Spinal cord (tissue), 4 donors: ENCODE results near the gene DCUN1D3. TPM values are rescaled to one million over a fixed set of nuclear protein-coding genes. Genes with fewer than 3 reads are reported as not detected.

Experiments used
- polyA plus RNA-seq, 2 donors: library from polyadenylated mRNA; unstranded; fragments of 120-200 nt; gene quantifications; one replicate each; pipeline ENCODE4 v1.2.1, GENCODE V29; 2013; ENCODE audit not compliant: insufficient read length in 2 of 2
- small RNA-seq: library from RNA; depleted of rRNA; stranded (forward); fragments of <200 nt; gene quantifications from one replicate; pipeline ENCODE3, GENCODE V24; 2014; ENCODE audit warnings: low replicate concordance
- total RNA-seq, 2 donors: library from RNA; depleted of rRNA in 1 of 2; stranded (reverse); fragments of 120-200 nt in 1 of 2; fragments of >200 nt in 1 of 2; gene quantifications; one replicate each; pipeline versions ENCODE4 v1.2.3 to v1.2.4, GENCODE V29; 2013 to 2014

DCUN1D3 gene
- total and polyA plus RNA-seq, 4 donors, result 5.9 to 14.0 (median 7.4) TPM

Small RNA genes within 50 kb of the gene (small RNA-seq; reads per million reads assigned to genes)
- not detected for gene RF00618

Other genes with a start within 250 kb of the DCUN1D3 start
- under 1 TPM; 0.10 to 0.22 TPM for gene ACSM1, start 202.7 kb downstream of the DCUN1D3 start, total RNA-seq
- under 1 TPM; 0.11 to 0.22 TPM for gene ACSM1, start 202.7 kb downstream of the DCUN1D3 start, polyA plus RNA-seq
- gene THUMPD1, start 158.5 kb downstream of the DCUN1D3 start, total RNA-seq, result 10 to 100 TPM; 48.4 to 58.9 TPM
- 10 to 100 TPM; 36.7 to 41.1 TPM for gene THUMPD1, start 158.5 kb downstream of the DCUN1D3 start, polyA plus RNA-seq
- 1 to 10 TPM; 1.7 to 3.4 TPM for gene ACSM3, start 136.3 kb downstream of the DCUN1D3 start, total RNA-seq
- 1 to 10 TPM; 4.2 to 5.2 TPM for gene ACSM3, start 136.3 kb downstream of the DCUN1D3 start, polyA plus RNA-seq
- gene ERI2, start 93.9 kb downstream of the DCUN1D3 start, total RNA-seq, result 10 to 100 TPM; 26.0 to 34.1 TPM
- gene ERI2, start 93.9 kb downstream of the DCUN1D3 start, polyA plus RNA-seq, result 10 to 100 TPM; 23.1 to 23.5 TPM
- 10 to 100 TPM; 10.8 to 11.6 TPM for gene REXO5, start 93.8 kb downstream of the DCUN1D3 start, total RNA-seq
- 10 to 100 TPM; 11.5 to 12.7 TPM for gene REXO5, start 93.8 kb downstream of the DCUN1D3 start, polyA plus RNA-seq
- gene LYRM1, start 413 bp upstream of the DCUN1D3 start, total RNA-seq, result 10 to 100 TPM; 36.6 to 43.9 TPM
- 10 to 100 TPM; 38.3 to 39.0 TPM for gene LYRM1, start 413 bp upstream of the DCUN1D3 start, polyA plus RNA-seq